Coronary artery (tissue), 2 donors: ENCODE results near the gene MS4A6A.
A peak's percentile ranks its signal among the peaks of the same experiment; 100 is the strongest.

ENCODE experiments used
- DNase-seq: peaks from one replicate; pipeline ENCODE4 v3.0.0-alpha.2; 2017; ENCODE audit warnings: low spot score
- H3K27ac ChIP-seq, 2 donors: fragments of 200-600 bp; sonication (generic); one replicate each; pipeline ENCODE4 v1.5.1; 2016 to 2019
- H3K4me3 ChIP-seq: fragments of 200-600 bp; sonication (generic); 2 replicates; pipeline ENCODE4 v1.5.1; 2016; ENCODE audit warnings: mild to moderate bottlenecking, moderate library complexity
- CTCF ChIP-seq: fragments of 200-600 bp; sonication (generic); IDR thresholded peaks from one replicate; pipeline ENCODE4 v1.5.1; 2019; ENCODE audit warnings: antibody characterized with exemption

MS4A6A gene

GRCh38 chr11:60182541-60183330 lies at the start of gene MS4A6A:
Gene MS4A6A, minus strand, starts transcription at chr11:60183083. Its CDS starts 1,356 bp downstream, at chr11:60181727.
- no peak for TF ChIP-seq CTCF
- H3K27ac ChIP-seq = peak within 1 kb of the TSS; percentile 30 to 72

GRCh38 chr11:60230681-60231080 lies 47.8 kb upstream of the MS4A6A start:
- DNase-seq = no peak
- no peak overlapping the region for H3K27ac ChIP-seq
- TF ChIP-seq CTCF = no peak
- H3K4me3 ChIP-seq = no peak overlapping the region

More at GRCh38 chr11:60182541-60183330, at the start of gene MS4A6A:
- DNase-seq = no peak
- peak within 1 kb of the TSS; percentile 53 for H3K4me3 ChIP-seq

GRCh38 chr11:60222141-60222540 lies 39.3 kb upstream of the MS4A6A start:
- no peak for DNase-seq
- no peak overlapping the region for H3K27ac ChIP-seq
- TF ChIP-seq CTCF = no peak
- no peak overlapping the region for H3K4me3 ChIP-seq

GRCh38 chr11:60221692-60222091 lies 38.8 kb upstream of the MS4A6A start:
- no peak for DNase-seq
- TF ChIP-seq CTCF = no peak
- Histone ChIP-seq H3K27ac (no peak overlapping the region), H3K4me3 (no peak overlapping the region)

- Histone ChIP-seq H3K4me3 (no peak overlapping the region), H3K27ac (no peak overlapping the region)
- TF ChIP-seq CTCF = no peak
- DNase-seq = no peak
Measured at GRCh38 chr11:60221181-60221580, 38.3 kb upstream of the MS4A6A start.

GRCh38 chr11:60214386-60214785 lies 31.5 kb upstream of the MS4A6A start:
- Histone ChIP-seq H3K4me3 (no peak overlapping the region), H3K27ac (no peak overlapping the region)
- DNase-seq = no peak
- no peak for TF ChIP-seq CTCF

GRCh38 chr11:60211206-60211605 lies 28.3 kb upstream of the MS4A6A start:
- Histone ChIP-seq H3K4me3 (no peak overlapping the region), H3K27ac (no peak overlapping the region)
- no peak for TF ChIP-seq CTCF
- no peak for DNase-seq
